ENCODE measurements around the gene TMEM9.

TMEM9 gene

GRCh38 chr1:201191653-201192260 is 37.5 kb upstream of the TMEM9 start:
- no peak overlapping the region for H3K27ac ChIP-seq
- TF ChIP-seq CTCF (conservative IDR thresholded peaks at IDR 0.05; ENCODE audit: low read depth, low read length): no peak
- no peaks in the 10 kb centered on the region for H3K79me2 ChIP-seq (ENCODE audit: insufficient read depth, low read depth)
- no peak overlapping the region for H3K4me2 ChIP-seq
- H3K27me3 ChIP-seq (ENCODE audit: insufficient read depth, low read depth): peaks cover 5% of the 10 kb centered on the region; the same call in 1 of the 2 replicates
- H2AFZ ChIP-seq (ENCODE audit: low read depth): no peak overlapping the region
- H3K4me1 ChIP-seq (ENCODE audit: low read depth, poor library complexity, severe bottlenecking): no peaks in the 10 kb centered on the region
- H3K36me3 ChIP-seq (ENCODE audit: insufficient read depth): no peaks in the 10 kb centered on the region
- H4K20me1 ChIP-seq (ENCODE audit: insufficient read depth): no peaks in the 10 kb centered on the region
- no peak overlapping the region for H3K4me3 ChIP-seq (IDR thresholded peaks at IDR 0.05; ENCODE audit: insufficient read depth, low read depth, low read length)
- H3K9ac ChIP-seq: no peak overlapping the region

GRCh38 chr1:201190624-201191051 is 36.4 kb upstream of the TMEM9 start, which contains the start of gene IGFN1:
TSS of gene IGFN1 (plus strand) at chr1:201190824. CDS start at chr1:201193294, 2,470 bp downstream.
- Histone ChIP-seq H3K27ac (no peak within 1 kb of the TSS), H3K4me2 (no peak within 1 kb of the TSS), H3K4me1 (ENCODE audit: low read depth, poor library complexity, severe bottlenecking) (no peaks in the 10 kb centered on the region), H3K27me3 (ENCODE audit: insufficient read depth, low read depth) (peaks cover 5% of the 10 kb centered on the region; the same call in 1 of the 2 replicates), H4K20me1 (ENCODE audit: insufficient read depth) (no peaks in the 10 kb centered on the region), H2AFZ (ENCODE audit: low read depth) (no peak within 1 kb of the TSS), H3K79me2 (ENCODE audit: insufficient read depth, low read depth) (no peaks in the 10 kb centered on the region), H3K4me3 (IDR thresholded peaks at IDR 0.05; ENCODE audit: insufficient read depth, low read depth, low read length) (no peak within 1 kb of the TSS), H3K36me3 (ENCODE audit: insufficient read depth) (no peaks in the 10 kb centered on the region), H3K9ac (no peak within 1 kb of the TSS)
- TF ChIP-seq CTCF (conservative IDR thresholded peaks at IDR 0.05; ENCODE audit: low read depth, low read length): no peak

- no peak overlapping the region for H3K4me2 ChIP-seq
These were observed 35.7 kb upstream of the TMEM9 start for GRCh38 chr1:201190005-201190404.

GRCh38 chr1:201189085-201189484 is 34.8 kb upstream of the TMEM9 start:
- no peaks in the 10 kb centered on the region for H3K4me1 ChIP-seq (ENCODE audit: low read depth, poor library complexity, severe bottlenecking)
- H2AFZ ChIP-seq (ENCODE audit: low read depth): no peak overlapping the region
- no peak overlapping the region for H3K4me2 ChIP-seq
- peaks cover 5% of the 10 kb centered on the region; the same call in 1 of the 2 replicates for H3K27me3 ChIP-seq (ENCODE audit: insufficient read depth, low read depth)
- no peak overlapping the region for H3K27ac ChIP-seq
- no peak overlapping the region for H3K9ac ChIP-seq
- TF ChIP-seq CTCF (conservative IDR thresholded peaks at IDR 0.05; ENCODE audit: low read depth, low read length): no peak
- H3K4me3 ChIP-seq (IDR thresholded peaks at IDR 0.05; ENCODE audit: insufficient read depth, low read depth, low read length): no peak overlapping the region
- no peaks in the 10 kb centered on the region for H3K36me3 ChIP-seq (ENCODE audit: insufficient read depth)
- no peaks in the 10 kb centered on the region for H4K20me1 ChIP-seq (ENCODE audit: insufficient read depth)
- H3K79me2 ChIP-seq (ENCODE audit: insufficient read depth, low read depth): no peaks in the 10 kb centered on the region

More at GRCh38 chr1:201190005-201190404, 35.7 kb upstream of the TMEM9 start:
- H3K27ac ChIP-seq: no peak overlapping the region
- no peak overlapping the region for H2AFZ ChIP-seq (ENCODE audit: low read depth)
- H3K9ac ChIP-seq: no peak overlapping the region
- no peaks in the 10 kb centered on the region for H3K36me3 ChIP-seq (ENCODE audit: insufficient read depth)
- no peak overlapping the region for H3K4me3 ChIP-seq (IDR thresholded peaks at IDR 0.05; ENCODE audit: insufficient read depth, low read depth, low read length)
- H3K79me2 ChIP-seq (ENCODE audit: insufficient read depth, low read depth): no peaks in the 10 kb centered on the region
- H4K20me1 ChIP-seq (ENCODE audit: insufficient read depth): no peaks in the 10 kb centered on the region
- no peak for TF ChIP-seq CTCF (conservative IDR thresholded peaks at IDR 0.05; ENCODE audit: low read depth, low read length)
- H3K27me3 ChIP-seq (ENCODE audit: insufficient read depth, low read depth): peaks cover 5% of the 10 kb centered on the region; the same call in 1 of the 2 replicates
- H3K4me1 ChIP-seq (ENCODE audit: low read depth, poor library complexity, severe bottlenecking): no peaks in the 10 kb centered on the region

Data from KMS-11 (cell line).